PC-9 (cell line): ENCODE data around the gene SMARCA2. TPM values are rescaled to one million over a fixed set of nuclear protein-coding genes. Genes with fewer than 3 reads are reported as not detected.

Experiments
- BruUV-seq: library from RNA; stranded (reverse); fragments of 400-500 nt; replicated peaks from 2 replicates; lab custom pipeline; 2021; lab: Mats Ljungman, UMichigan
- CTCF ChIA-PET: fragments of 300-600 bp; sonication (Branson Sonifier 250); formaldehyde crosslinking; loops from one replicate; lab custom pipeline; 2022; ENCODE audit warnings: antibody characterized with exemption; lab: Charles Lee
- POLR2A ChIA-PET: fragments of 300-600 bp; sonication (Branson Sonifier 250); formaldehyde crosslinking; loops from one replicate; lab custom pipeline; 2022; ENCODE audit warnings: antibody characterized with exemption; ENCODE audit not compliant: unreplicated experiment; lab: Charles Lee
- DNase-seq, 2 experiments: peaks; one replicate each; pipeline versions ENCODE4 v3.0.0 to v3.0.0-alpha.2; 2015 to 2022; ENCODE audit warnings: mixed read lengths in 1 of 2
- H2AFZ ChIP-seq: fragments of 200-600 bp; sonication (generic); 2 replicates; pipeline ENCODE4 v1.8.1; 2017; ENCODE audit warnings: antibody characterized with exemption
- H3F3A ChIP-seq: fragments of 200-600 bp; sonication (generic); 2 replicates; pipeline ENCODE4 v1.8.1; 2017; ENCODE audit warnings: antibody characterized with exemption, mild to moderate bottlenecking, low read depth; ENCODE audit not compliant: insufficient read depth
- H3K27ac ChIP-seq: fragments of 200-600 bp; sonication (generic); 2 replicates; pipeline ENCODE4 v1.6.1; 2016; ENCODE audit warnings: mixed run types
- H3K27me3 ChIP-seq: fragments of 200-600 bp; sonication (generic); 2 replicates; pipeline ENCODE4 v1.6.1; 2016; ENCODE audit warnings: low read depth, mixed run types; ENCODE audit not compliant: insufficient read depth
- H3K36me3 ChIP-seq: fragments of 200-600 bp; sonication (generic); 2 replicates; pipeline ENCODE4 v1.6.1; 2016; ENCODE audit warnings: low read depth, mixed run types
- H3K4me1 ChIP-seq: fragments of 200-600 bp; sonication (generic); replicated peaks from 2 replicates; pipeline ENCODE4 v1.6.1; 2016; ENCODE audit warnings: mixed run types; ENCODE audit not compliant: insufficient read depth
- H3K4me2 ChIP-seq: fragments of 200-600 bp; sonication (generic); 2 replicates; pipeline ENCODE4 v1.6.1; 2017; ENCODE audit warnings: mixed run types
- H3K4me3 ChIP-seq: fragments of 200-600 bp; sonication (generic); 2 replicates; pipeline ENCODE4 v1.6.1; 2016; ENCODE audit warnings: mixed run types
- H3K79me2 ChIP-seq: fragments of 200-600 bp; sonication (generic); 2 replicates; pipeline ENCODE4 v1.6.1; 2017; ENCODE audit warnings: low read depth, mixed run types
- H3K9me2 ChIP-seq: fragments of 200-600 bp; sonication (generic); 2 replicates; pipeline ENCODE4 v1.8.1; 2017; ENCODE audit warnings: mild to moderate bottlenecking; ENCODE audit not compliant: insufficient read depth
- H3K9me3 ChIP-seq: fragments of 200-600 bp; sonication (generic); 2 replicates; pipeline ENCODE4 v1.8.1; 2016; ENCODE audit warnings: low read depth; ENCODE audit not compliant: insufficient read depth
- H4K20me1 ChIP-seq: fragments of 200-600 bp; sonication (generic); 2 replicates; pipeline ENCODE4 v1.8.1; 2017; ENCODE audit not compliant: insufficient read depth
- EZH2 ChIP-seq: fragments of 200-600 bp; sonication (generic); IDR thresholded peaks from 2 replicates; pipeline ENCODE4 v1.8.0; 2017; ENCODE audit warnings: antibody characterized with exemption, low read depth
- intact Hi-C: fragments of 100-400 bp; cut with micrococcal nuclease; formaldehyde crosslinking; loops from one replicate; pipeline ENCODE4 v1.10.0; 2022; ENCODE audit not compliant: unreplicated experiment
- total RNA-seq: library from RNA; stranded (reverse); gene quantifications from 2 replicates; pipeline ENCODE4 v1.2.3, GENCODE V29; 2021
- TF ChIP-seq, protein P1 (sequence below): fragments of 200-600 bp; sonication (generic); conservative IDR thresholded peaks from 2 replicates; pipeline ENCODE4 v1.6.1; 2017; ENCODE audit warnings: mixed run types, antibody characterized with exemption, mild to moderate bottlenecking, moderate library complexity

The SMARCA2 gene
- total RNA-seq, 1 experiment from 2014 or later, result 29.3 TPM

DNA sequence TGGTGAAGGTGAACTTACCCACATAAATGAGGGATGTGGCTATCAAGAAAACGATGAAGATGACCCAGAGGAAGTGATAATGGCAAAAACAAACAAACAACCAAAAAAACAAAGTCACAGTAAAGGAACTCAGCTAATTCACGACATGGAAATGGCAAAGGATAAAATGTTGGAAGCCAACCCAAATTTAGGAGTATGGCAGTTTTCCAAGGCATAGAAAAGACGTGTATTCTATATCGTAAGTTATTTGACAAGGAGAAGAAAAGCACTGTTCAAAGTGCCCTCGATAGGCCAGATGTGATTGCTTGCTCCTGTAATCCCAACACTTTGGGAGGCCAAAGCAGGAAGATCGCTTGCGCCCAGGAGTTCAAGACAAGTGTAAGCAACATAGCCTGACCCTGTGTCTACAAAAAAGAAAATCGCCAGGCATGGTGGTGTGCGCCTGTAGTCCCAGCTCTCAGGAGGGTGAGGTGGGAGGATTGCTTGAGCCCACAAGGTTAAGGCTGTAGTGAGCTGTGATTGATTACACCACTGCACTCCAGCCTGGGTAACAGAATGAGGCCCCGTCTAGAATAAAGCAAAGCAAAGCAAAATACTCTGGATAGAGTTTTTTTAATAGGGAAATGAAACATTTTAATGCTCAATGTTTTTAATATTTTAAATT, 138.0 kb downstream of the SMARCA2 start:
- H3K9me3 ChIP-seq, result no peaks in the 10 kb centered on the region
- no peaks in the 10 kb centered on the region for H3K79me2 ChIP-seq
- H4K20me1 ChIP-seq, result no peaks in the 10 kb centered on the region
- H3K4me1 ChIP-seq, result peaks cover 7% of the 10 kb centered on the region; the same call in 1 of the 2 replicates
- H3F3A ChIP-seq, result no peaks in the 10 kb centered on the region
- no peaks in the 10 kb centered on the region for H3K9me2 ChIP-seq
- no peak overlapping the region for H3K4me2 ChIP-seq
- H2AFZ ChIP-seq, result no peak overlapping the region
- no peak overlapping the region for H3K27ac ChIP-seq
- H3K27me3 ChIP-seq, result no peaks in the 10 kb centered on the region
- H3K4me3 ChIP-seq, result no peak overlapping the region
- ChIA-PET CTCF (no interaction called here), POLR2A (no interaction called here)
- TF ChIP-seq, protein P1, sequence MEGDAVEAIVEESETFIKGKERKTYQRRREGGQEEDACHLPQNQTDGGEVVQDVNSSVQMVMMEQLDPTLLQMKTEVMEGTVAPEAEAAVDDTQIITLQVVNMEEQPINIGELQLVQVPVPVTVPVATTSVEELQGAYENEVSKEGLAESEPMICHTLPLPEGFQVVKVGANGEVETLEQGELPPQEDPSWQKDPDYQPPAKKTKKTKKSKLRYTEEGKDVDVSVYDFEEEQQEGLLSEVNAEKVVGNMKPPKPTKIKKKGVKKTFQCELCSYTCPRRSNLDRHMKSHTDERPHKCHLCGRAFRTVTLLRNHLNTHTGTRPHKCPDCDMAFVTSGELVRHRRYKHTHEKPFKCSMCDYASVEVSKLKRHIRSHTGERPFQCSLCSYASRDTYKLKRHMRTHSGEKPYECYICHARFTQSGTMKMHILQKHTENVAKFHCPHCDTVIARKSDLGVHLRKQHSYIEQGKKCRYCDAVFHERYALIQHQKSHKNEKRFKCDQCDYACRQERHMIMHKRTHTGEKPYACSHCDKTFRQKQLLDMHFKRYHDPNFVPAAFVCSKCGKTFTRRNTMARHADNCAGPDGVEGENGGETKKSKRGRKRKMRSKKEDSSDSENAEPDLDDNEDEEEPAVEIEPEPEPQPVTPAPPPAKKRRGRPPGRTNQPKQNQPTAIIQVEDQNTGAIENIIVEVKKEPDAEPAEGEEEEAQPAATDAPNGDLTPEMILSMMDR, result no peak
- TF ChIP-seq EZH2, result no peak
- intact Hi-C loops, result no loop called here
- BruUV-seq, result no TSS peak
- H3K36me3 ChIP-seq, result no peaks in the 10 kb centered on the region
- DNase-seq, result no peak

DNA sequence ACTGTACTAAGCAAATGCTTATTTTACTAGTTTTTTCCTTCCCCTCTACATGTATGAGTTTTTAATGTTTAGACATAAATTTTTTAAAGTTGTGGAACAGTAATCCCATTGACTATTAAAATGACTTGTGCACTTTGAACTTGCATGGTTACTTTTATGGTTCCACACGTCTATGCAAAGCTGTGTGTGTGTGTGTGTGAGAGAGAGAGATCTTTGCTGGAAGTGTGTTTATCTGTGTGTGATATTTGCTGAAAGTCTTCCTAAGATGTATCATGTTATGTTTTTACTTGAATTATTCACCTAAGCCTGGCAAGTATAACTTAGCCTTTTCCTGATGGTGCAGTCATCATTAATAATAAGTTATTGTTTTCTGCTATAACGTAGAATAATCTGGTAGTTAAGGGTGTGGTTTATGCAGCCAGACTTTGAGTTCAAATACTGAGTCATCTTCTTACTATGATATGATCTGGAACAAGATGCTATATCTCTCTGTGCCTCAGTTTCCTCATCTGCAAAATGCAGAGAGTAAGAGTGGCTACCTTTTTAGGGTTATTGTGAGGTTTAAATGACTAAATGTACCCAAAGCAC, 138.6 kb downstream of the SMARCA2 start:
- Histone ChIP-seq H3F3A (no peaks in the 10 kb centered on the region), H3K79me2 (no peaks in the 10 kb centered on the region), H3K4me2 (no peak overlapping the region), H3K27me3 (no peaks in the 10 kb centered on the region), H3K9me3 (no peaks in the 10 kb centered on the region), H3K9me2 (no peaks in the 10 kb centered on the region), H3K27ac (no peak overlapping the region), H2AFZ (no peak overlapping the region), H3K4me1 (peaks cover 7% of the 10 kb centered on the region; the same call in 1 of the 2 replicates), H3K4me3 (no peak overlapping the region), H4K20me1 (no peaks in the 10 kb centered on the region), H3K36me3 (no peaks in the 10 kb centered on the region)
- no peak for TF ChIP-seq EZH2
- TF ChIP-seq, protein P1, result no peak
- intact Hi-C loops, result no loop called here
- POLR2A ChIA-PET, result no interaction called here
- BruUV-seq, result no TSS peak
- CTCF ChIA-PET, result no interaction called here
- no peak for DNase-seq

DNA sequence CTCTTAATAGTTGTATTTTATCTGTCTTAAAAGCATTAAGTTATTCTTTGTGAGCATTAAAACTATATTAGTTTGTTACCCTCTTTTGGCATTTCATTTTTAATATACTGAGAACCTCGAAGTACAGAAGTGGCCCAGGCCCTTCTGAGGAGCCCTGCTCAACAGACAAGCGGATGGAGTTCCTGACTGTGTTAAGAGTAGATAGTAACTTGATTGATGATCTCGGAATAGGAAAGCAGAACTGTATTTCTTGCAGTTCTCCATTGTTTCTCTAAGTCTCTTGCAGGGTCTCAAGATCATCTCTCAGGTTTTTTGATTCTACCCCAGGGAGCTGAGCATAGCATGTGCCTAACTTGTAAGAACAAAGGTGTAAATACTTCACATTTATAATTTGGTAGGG, 139.6 kb downstream of the SMARCA2 start:
- Histone ChIP-seq H3K4me1 (peaks cover 7% of the 10 kb centered on the region; the same call in 1 of the 2 replicates), H2AFZ (no peak overlapping the region), H3K9me2 (no peaks in the 10 kb centered on the region), H3K36me3 (no peaks in the 10 kb centered on the region), H3K27me3 (no peaks in the 10 kb centered on the region), H3K79me2 (no peaks in the 10 kb centered on the region), H3K4me3 (no peak overlapping the region), H3K27ac (no peak overlapping the region), H3K9me3 (no peaks in the 10 kb centered on the region), H3K4me2 (no peak overlapping the region), H3F3A (no peaks in the 10 kb centered on the region), H4K20me1 (no peaks in the 10 kb centered on the region)
- TF ChIP-seq, protein P1, result no peak
- POLR2A ChIA-PET, result no interaction called here
- CTCF ChIA-PET, result no interaction called here
- no TSS peak for BruUV-seq
- intact Hi-C loops, result loop anchor here (5.0 kb wide), 2 partner anchors 73 to 128 kb away; no protein-coding TSS in a partner anchor
- no peak for DNase-seq
